SK-N-SH (cell line): ENCODE data around the gene SPIRE2.

Experiments
- CTCF ChIP-seq: fragments of 200-600 bp; sonication (generic); IDR thresholded peaks from 2 replicates; pipeline ENCODE4 v1.6.1; 2017; ENCODE audit warnings: antibody characterized with exemption, mild to moderate bottlenecking, moderate library complexity
- MAX ChIP-seq: IDR thresholded peaks from 2 replicates; pipeline ENCODE4 v1.4.0; 2012; ENCODE audit warnings: low read depth
- RAD21 ChIP-seq: IDR thresholded peaks from 2 replicates; pipeline ENCODE4 v1.6.1; 2012; ENCODE audit warnings: mild to moderate bottlenecking, low read length
- SIN3A ChIP-seq: IDR thresholded peaks from 2 replicates; pipeline ENCODE4 v1.6.1; 2012; ENCODE audit warnings: low read depth, mild to moderate bottlenecking, low read length, moderate library complexity, borderline replicate concordance
- YY1 ChIP-seq: IDR thresholded peaks from 2 replicates; pipeline ENCODE4 v1.4.0; 2012; ENCODE audit warnings: low read depth, mild to moderate bottlenecking

DNA sequence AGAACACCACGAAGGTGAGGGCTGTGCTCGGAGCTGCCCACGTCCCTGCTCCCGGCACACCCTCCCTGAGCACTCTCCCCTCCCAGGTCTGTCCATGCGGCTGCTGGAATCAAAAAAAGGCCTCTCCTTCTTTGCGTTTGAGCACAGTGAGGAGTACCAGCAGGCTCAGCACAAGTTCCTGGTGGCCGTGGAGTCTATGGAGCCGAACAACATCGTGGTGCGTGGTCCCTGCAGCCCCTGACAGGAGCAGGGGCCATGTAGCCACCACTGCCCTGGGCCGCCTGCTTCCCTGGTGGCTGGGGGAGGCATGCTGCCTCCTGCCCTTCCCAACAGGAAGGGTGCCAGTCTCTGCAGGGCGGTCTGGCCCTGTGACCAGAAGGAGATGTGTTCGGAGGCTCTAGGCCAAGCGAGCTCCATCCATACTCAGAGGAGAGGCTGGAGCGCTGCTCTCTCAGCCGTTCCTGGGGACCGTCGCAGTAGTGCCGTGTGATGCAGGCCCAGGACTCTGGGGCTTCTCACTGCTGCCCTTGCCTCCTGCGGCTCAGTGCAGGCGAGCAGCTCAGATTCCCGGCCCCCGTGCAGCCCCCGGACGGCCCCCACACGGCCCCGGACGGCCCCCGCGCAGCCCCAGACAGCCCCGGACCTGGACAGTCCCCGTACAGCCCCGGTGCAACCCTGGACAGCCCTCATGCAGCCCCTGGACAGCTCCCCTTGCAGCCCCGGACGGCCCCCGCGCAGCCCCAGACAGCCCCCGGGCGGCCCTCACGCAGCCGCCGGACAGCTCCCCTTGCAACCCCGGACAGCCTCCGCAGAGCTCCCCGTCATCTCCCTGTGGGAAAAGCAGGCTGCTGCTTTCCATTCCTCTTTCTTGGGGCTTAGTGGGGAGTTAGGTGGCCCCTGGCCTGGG lies 65.6 kb downstream of the SPIRE2 start:
- no peak for TF ChIP-seq CTCF
- TF ChIP-seq SIN3A: no peak
- no peak for TF ChIP-seq RAD21
- no peak for TF ChIP-seq MAX
- no peak for TF ChIP-seq YY1
